Pons (tissue), 1 donor: ENCODE measurements around the gene MPPED2.
"Not testable (repeated sequence)": the region's sequence is repeated elsewhere in the genome, so short reads cannot be mapped to it uniquely, and the experiment has no call there.

Experiments
- DNase-seq: peaks from one replicate; pipeline ENCODE4 v3.0.0-alpha.2; 2016; ENCODE audit warnings: low spot score

The MPPED2 gene

GRCh38 chr11:30578406-30578805 lies 7.7 kb downstream of the MPPED2 start:
- DNase-seq = no peak

GRCh38 chr11:30573951-30574350 lies 12.2 kb downstream of the MPPED2 start:
- no peak for DNase-seq

GRCh38 chr11:30568931-30569330 lies 17.2 kb downstream of the MPPED2 start:
- no peak for DNase-seq

GRCh38 chr11:30567644-30568043 lies 18.5 kb downstream of the MPPED2 start:
- no peak for DNase-seq

- DNase-seq = no peak
Observed at GRCh38 chr11:30567120-30567519, 19.0 kb downstream of the MPPED2 start.

GRCh38 chr11:30566482-30566881 lies 19.7 kb downstream of the MPPED2 start:
- DNase-seq = no peak

GRCh38 chr11:30565027-30565426 lies 21.1 kb downstream of the MPPED2 start:
- DNase-seq = no peak

GRCh38 chr11:30561691-30562415 lies 24.3 kb downstream of the MPPED2 start:
- no peak for DNase-seq

- no peak for DNase-seq
Observed at GRCh38 chr11:30560206-30561106, 25.7 kb downstream of the MPPED2 start.

- DNase-seq = no peak
Observed at GRCh38 chr11:30559004-30559403, 27.1 kb downstream of the MPPED2 start.

- DNase-seq = not testable (repeated sequence)
Observed at GRCh38 chr11:30554587-30554986, 31.6 kb downstream of the MPPED2 start.

- DNase-seq = peak; percentile 63
Observed at GRCh38 chr11:30553521-30554110, 32.5 kb downstream of the MPPED2 start.

GRCh38 chr11:30552839-30553238 lies 33.3 kb downstream of the MPPED2 start:
- no peak for DNase-seq

- DNase-seq = no peak
Observed at GRCh38 chr11:30550022-30550542, 36.1 kb downstream of the MPPED2 start.

- DNase-seq = no peak
Observed at GRCh38 chr11:30549565-30549964, 36.6 kb downstream of the MPPED2 start.

GRCh38 chr11:30546334-30546733 lies 39.8 kb downstream of the MPPED2 start:
- DNase-seq = no peak

- DNase-seq = no peak
Observed at GRCh38 chr11:30545507-30545906, 40.6 kb downstream of the MPPED2 start.

- DNase-seq = no peak
Observed at GRCh38 chr11:30543066-30543465, 43.1 kb downstream of the MPPED2 start.

- no peak for DNase-seq
Observed at GRCh38 chr11:30540781-30541180, 45.4 kb downstream of the MPPED2 start.

- no peak for DNase-seq
Observed at GRCh38 chr11:30538251-30538650, 47.9 kb downstream of the MPPED2 start.

GRCh38 chr11:30535818-30536217 lies 50.3 kb downstream of the MPPED2 start:
- no peak for DNase-seq

GRCh38 chr11:30533445-30533947 lies 52.7 kb downstream of the MPPED2 start:
- no peak for DNase-seq
